Left hindlimb (tissue), 1 donor: ENCODE data around the gene CCDC112.
"Not testable (repeated sequence)": the region's sequence is repeated elsewhere in the genome, so short reads cannot be mapped to it uniquely, and the experiment has no call there.

Source experiments
- DNase-seq: peaks from one replicate; pipeline ENCODE4 v3.0.0-alpha.2; 2018

The CCDC112 gene

DNA sequence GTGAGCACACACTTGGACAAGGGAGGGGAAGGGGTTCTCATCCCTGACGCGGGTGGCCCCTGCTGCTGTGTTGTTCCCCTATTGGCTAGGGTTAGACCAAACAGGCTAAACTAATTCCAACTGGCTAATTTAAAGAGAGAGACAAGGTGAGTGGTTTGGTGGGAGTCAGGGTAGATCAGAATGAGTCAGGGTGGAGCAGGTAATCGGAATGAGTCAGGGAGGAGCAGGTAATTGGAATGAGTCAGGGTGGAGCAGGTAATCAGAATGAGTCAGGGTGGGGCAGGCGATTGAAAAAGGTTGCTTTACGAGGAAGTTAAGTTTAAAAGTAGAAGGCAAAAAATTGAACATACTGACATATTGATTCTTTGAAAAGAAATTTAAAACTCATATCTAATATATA is 47.1 kb downstream of the CCDC112 start:
- DNase-seq = not testable (repeated sequence)

DNA sequence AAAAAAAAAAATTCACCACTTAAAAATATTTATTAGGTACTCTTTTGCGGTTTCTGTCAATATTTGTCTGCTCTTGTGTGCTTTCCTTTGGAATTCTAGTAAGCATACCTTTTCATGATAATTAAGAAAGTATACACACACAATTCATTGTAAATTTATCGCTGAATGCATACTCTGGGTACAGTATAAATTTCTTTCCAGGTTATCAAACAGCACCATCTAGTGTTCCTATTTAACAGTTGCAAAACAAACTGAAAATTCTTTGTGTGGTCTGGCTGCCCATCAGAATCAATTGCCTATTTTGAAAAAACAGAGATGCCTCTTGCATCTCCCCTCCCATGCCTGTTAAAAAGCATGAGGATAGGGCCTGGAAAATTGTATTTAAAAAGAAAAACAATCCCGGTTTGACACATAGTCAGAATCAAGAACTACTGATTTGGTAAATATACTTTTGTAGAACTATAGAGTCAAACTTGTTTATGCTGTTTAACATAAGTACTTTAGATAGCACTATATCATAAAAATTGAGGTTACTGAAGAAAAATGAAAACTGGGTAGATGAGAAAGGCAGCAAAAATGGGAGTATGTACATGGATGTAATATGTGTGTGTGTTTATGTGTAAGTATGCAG is 50.0 kb downstream of the CCDC112 start:
- DNase-seq = no peak

DNA sequence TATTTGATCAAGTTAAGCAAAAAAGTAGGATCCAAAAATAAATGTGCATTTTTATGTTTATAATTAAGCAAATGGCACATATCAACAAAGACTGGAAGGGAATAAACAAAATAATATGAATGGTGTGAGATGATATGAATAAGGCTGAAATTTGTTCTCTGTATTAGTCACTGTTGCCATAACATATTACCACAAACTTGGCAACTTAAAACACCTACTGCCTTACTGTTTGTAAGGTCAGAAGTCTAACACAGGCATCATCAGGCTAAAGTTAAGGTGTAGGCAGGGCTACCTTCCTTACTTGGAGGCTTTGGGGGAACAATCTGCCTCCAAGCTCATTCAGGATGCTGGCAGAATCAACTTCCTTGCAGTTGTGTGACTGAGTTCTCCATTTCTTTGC is 53.0 kb downstream of the CCDC112 start:
- no peak for DNase-seq

DNA sequence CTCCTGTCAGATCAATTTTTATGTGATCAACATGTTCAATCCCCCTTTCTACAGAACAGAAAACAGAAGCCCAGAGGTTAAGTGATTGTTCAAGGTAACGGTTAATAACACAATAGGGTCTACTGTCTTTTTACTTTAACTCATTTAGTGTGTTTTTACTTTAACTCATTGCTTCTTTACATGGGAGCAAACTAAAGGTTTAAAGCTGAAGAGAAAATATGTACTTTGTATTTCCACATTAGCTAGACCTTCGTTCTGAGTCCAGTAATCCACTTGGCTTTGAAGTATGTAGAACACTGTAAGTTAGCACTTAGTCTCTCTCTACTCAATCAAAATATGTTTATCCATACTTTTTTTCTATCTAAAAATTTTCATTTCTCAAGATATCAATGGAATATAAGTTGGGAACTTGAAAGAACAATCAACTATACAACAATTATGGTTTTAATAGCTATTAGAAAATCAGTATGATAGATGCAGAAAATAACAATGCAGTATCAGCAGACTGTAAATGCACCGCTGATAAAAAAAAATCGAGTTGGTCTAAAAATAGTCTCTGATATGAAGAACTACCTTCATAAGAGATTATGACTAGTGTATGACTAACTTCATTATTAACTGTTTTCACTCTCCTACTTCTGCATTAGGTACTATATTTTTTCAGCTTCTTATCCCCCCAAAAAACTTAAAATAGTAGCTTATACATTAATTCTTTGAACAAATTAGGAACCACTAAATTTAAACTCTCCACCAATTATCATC is 54.4 kb downstream of the CCDC112 start:
- DNase-seq = no peak

DNA sequence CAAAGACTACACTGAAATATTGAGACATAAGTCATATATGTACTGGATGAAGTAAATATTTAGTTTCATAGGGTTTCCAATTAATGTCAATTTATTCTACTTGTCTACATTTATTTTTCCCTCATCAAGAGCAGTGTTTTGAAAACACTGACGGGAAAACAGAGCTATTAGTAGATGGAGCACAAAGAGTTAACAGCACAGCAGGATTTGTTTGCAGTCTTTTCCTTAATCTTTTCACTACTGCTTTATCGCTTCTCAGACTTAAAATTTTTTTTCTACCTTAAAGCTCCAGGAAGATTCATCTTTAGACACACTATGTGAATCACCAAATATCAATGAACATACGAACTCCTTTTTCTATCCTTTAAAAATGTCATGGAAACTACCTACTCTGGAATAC is 59.4 kb downstream of the CCDC112 start:
- DNase-seq = no peak

DNA sequence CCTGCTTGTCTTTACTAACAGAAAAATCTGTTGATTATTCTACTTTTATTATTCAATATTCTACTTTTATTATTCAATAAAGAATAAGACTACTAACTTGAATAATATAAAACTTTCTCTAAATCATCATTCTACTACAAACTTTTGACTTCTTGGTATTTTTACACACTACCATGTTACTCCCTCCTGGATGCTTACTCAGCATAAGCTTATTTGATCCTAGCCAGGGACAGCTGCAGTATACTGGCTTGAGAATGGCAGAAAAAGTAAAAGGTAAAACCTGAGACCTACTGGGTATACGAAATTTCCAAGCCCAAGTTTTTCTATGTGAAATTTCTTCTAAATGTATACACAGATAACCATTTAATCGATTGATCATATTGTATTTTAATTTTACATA is 59.9 kb downstream of the CCDC112 start:
- DNase-seq = no peak

DNA sequence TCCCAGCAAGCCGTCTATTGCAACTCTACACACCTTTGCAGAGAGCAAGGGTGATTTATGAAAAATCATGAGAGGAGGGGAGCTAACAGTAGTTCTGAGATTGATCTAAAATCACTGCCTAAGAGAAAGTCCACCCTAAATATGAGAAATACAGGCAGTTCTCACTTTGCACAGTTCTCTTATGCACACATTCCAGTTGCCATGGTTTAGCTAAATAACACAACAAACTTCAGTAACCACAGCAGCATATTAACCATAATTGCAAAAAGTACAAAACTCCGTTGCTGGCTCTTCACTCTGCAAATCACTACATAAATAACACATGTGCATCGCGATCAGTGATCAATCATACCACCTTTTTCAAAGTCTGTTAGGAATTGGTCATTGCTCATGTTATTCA is 64.9 kb downstream of the CCDC112 start:
- DNase-seq = no peak

DNA sequence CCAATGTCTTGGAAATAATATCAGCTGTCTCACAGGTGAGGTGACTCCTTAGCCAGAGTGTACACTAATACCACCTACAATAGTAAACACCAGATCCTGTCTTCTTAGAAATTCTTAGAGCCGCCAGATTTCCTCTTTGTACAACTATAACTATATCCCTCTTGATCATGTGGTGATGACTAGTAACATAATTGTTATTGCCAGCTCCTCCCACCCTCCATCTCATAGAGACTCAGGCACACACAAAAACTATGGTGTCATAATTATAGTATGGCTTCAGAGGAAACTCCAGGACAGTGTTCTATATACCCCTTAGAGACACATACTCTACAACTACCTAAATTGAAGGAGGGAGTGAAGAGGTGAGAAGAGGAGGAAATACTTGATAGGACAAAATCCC is 66.8 kb downstream of the CCDC112 start:
- DNase-seq = no peak

DNA sequence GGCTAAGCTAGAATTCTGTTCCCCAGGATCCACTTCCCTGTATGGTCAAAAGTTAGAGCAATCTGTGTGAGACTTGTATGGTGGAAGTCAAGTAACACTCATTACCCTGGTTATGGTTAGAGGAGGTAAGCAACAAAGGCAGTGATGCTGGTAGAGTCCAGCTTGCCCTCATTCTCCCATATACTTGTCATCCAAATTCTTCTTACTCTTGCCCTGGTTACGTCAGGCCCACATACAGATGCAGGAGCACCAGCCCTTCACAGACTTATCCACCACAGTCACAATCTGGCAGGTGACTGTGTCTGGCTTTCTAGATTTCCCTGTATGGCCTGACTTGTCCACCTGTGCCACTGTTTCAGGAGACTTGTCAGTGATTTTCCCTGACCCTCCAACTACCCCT is 69.2 kb downstream of the CCDC112 start:
- no peak for DNase-seq
